GM04504 (cell line): ENCODE measurements around the gene NAALADL2.
"Not testable (repeated sequence)": the region's sequence is repeated elsewhere in the genome, so short reads cannot be mapped to it uniquely, and the experiment has no call there.

Source experiments
- DNase-seq: peaks from one replicate; pipeline ENCODE4 v3.0.0-alpha.2; 2012; ENCODE audit warnings: low read depth

NAALADL2 gene

DNA sequence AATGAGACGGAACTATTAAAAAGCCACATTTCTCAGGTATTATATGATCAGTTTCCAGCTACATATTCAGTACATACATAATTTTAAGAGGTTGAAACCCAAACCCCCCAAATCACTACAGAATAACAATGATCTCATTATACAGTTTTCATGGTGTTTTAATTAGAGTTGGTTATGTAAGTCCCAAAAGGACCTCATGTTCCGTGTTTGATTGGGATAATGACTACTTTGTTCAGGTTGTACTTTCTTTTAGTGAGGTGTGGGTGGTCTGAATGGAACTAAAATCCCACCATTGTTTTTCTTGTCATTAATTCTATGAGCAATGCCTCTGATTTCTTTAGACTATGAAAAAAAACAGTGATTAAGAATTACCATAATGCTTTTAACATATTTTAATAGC lies 905.6 kb downstream of the NAALADL2 start:
- DNase-seq = no peak

- no peak for DNase-seq
Measured at GRCh38 chr3:175770426-175770825, 911.3 kb downstream of the NAALADL2 start.

DNA sequence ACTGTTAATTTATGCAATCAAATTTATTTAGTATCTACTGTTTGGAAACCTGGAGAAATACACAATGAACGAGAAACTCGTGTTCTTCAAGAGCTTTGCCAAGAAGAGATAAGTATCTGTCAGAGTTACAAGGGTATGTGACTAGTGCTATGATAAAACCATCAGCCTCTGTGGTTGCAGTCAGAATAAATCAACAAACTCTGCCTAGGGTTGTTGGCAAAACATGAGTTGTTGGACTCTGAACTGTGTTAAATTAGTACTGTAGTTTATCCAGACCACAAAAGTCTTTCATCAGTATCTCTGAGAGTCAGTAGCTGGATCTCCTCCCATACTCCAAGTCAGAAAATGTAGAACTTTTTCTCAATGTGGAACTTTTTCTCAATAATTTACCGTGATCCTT lies 918.4 kb downstream of the NAALADL2 start:
- DNase-seq = peak; percentile 54

GRCh38 chr3:175777965-175778364 lies 918.8 kb downstream of the NAALADL2 start:
- DNase-seq = no peak

DNA sequence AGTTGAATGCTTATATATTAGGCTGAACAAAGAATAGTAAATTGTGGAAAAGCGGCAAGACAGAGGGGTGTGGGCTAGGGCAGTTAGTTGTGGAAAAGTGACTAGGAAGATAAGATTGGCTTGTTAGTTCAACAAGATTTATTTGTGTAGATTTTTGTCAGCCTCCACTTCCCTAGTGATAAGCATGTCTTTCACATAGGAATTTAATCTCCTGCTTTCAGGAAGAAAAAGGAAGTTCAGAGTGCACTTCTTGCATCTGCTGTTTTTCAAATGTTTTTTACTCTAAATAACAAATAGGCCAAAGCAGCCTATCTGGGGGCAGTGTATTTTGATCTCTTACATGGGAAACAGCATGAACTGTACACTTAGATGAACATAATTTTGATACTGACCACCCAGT lies 919.9 kb downstream of the NAALADL2 start:
- DNase-seq = no peak

- DNase-seq = not testable (repeated sequence)
Measured at GRCh38 chr3:175787109-175787508, 928.0 kb downstream of the NAALADL2 start.

DNA sequence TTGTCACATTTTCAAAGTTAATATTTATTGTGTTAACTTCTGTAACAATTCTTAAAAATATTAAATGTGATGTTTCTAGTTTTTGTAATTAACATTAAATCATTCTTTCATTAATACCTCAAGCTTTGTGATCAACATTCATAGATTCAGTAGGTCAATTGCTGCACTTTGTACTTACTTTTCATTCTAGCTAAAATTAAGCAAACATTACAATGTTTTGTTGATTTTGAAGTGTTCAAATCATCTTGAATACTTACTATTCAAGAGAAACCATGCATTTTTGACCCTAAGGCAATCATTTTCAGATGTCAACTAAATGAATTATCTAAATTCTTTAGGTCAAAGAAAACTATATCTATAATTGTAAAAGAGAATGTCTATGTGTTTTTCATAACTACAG lies 933.1 kb downstream of the NAALADL2 start:
- no peak for DNase-seq

GRCh38 chr3:175798326-175798725 lies 939.2 kb downstream of the NAALADL2 start:
- no peak for DNase-seq

GRCh38 chr3:175805825-175806224 lies 946.7 kb downstream of the NAALADL2 start:
- no peak for DNase-seq

GRCh38 chr3:175807175-175807574 lies 948.0 kb downstream of the NAALADL2 start:
- no peak for DNase-seq

DNA sequence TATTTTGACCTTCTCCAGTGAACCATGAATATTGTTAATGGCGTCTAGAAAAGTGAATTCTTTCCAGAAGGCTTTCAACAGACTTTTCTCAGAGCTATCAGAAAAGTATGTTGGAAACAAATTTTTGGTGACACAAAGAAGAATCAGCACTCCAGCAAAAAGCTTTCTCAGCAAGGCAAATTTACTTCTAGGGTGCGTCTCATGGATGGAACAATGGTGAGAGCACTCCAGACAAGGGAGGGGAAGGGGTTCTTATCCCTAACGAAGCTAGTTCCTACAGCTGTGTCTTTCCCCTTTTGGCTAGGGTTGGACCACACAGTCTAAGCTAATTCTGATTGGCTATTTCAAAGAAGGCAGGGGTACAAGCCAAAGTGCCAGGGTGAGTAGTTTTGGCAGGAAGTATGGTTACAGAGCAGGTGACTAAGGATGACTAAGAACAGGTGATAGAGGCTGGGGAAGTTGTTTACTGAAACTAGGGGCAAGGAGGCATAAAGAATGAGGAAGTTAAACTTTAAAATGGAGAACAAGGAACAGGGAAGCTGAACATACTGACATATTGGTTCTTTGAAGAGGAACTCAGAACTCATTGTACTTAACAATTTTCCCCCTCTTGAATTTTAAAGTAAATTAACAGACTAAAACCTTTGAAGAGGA lies 959.8 kb downstream of the NAALADL2 start:
- no peak for DNase-seq

GRCh38 chr3:175822766-175823491 lies 963.8 kb downstream of the NAALADL2 start:
- DNase-seq = not testable (repeated sequence)

DNA sequence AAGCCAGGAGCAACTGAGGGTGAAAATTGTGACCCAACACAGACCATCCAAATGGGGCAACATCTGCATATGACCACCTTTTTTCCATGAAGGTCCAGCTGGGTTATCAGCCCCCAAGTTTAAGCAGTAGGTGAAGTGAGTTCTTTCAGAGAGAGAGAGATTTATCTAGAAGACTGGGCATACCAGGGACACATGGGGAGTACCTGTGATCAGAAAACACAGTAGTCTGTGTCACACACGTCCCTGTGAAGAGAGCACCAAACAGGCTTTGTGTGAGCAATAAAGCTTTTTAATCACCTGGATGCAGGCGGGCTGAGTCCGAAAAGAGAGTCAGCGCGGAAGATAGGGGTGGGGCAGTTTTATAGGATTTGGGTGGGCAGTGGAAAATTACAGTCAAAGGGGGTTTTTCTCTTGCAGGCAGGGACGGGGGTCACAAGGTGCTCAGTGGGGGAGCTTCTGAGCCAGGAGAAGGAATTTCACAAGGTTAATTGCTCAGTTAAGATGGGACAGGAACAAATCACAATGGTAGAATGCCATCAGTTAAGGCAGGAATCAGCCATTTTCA lies 966.0 kb downstream of the NAALADL2 start:
- not testable (repeated sequence) for DNase-seq

- DNase-seq = no peak
Measured at GRCh38 chr3:175826759-175827158, 967.6 kb downstream of the NAALADL2 start.

DNA sequence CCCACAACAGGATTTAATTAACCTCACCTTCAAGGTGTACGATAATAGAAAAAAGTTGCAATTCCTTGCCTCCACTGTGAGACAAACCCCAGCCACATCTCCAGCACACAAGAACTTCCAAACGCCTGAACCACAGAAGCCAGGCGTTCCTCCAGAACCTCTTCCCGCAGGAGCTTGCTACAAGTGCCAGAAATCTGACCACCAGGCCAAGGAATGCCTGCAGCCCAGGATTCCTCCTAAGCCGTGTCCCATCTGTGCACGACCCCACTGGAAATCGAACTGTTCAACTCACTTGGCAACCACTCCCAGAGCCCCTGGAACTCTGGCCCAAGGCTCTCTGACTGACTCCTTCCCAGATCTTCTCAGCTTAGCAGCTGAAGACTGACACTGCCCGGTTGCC lies 970.7 kb downstream of the NAALADL2 start:
- DNase-seq = not testable (repeated sequence)

DNA sequence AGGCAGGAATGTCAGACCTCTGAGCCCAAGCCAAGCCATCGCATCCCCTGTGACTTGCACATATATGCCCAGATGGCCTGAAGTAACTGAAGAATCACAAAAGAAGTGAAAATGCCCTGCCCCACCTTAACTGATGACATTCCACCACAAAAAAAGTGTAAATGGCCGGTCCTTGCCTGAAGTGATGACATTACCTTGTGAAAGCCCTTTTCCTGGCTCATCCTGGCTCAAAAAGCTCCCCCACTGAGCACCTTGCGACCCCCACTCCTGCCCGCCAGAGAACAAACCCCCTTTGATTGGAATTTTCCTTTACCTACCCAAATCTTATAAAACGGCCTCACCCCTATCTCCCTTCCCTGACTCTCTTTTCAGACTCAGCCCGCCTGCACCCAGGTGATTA lies 976.6 kb downstream of the NAALADL2 start:
- DNase-seq = not testable (repeated sequence)

DNA sequence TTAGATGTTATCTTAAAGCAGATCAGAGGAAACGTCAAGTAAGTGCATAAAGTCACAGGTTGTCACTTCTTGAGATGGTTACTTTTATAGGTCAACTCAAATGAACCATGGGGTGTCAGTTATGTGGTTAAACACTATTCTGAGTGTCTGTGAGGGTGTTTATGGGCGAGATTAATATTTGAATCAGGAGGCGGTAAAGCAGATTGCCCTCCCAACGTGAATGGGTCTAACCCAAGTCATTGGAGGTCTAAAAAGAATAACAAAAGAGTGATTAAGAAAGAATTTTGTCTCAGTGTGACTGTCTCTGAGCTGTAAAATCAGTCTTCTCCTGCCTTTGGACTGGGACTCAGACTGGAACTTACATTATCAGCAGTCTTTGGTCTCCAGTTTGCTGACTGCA lies 977.5 kb downstream of the NAALADL2 start:
- DNase-seq = no peak

GRCh38 chr3:175837962-175838361 lies 978.8 kb downstream of the NAALADL2 start:
- DNase-seq = no peak

DNA sequence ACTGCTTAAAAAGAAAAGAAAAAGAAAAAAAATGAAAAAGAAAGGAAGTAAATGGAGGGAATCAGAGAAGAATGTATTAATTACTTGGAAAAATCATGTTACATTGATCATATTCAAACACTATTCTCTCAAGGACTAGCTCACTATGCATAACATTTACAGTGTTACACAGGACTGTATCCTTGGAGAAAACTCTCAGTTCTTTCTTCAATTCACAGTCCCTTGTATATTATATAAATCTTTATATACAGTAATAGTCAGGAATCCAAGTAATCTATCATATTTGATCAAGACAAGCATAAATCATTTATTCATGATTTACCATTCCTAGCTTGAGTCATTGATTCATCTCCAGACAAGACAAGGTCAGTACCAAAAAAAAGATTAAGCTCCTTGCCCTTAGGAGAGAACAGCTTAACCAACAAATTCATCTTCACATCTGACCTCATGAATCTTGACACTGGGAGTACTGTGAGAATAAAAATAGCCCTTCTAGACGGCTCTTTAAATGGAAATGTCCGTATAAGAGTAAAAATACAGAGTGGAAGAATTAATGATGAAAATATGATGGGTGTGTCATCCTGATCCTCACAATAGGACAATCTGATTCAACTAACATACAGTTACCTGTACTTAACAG lies 980.4 kb downstream of the NAALADL2 start:
- DNase-seq = no peak

- DNase-seq = no peak
Measured at GRCh38 chr3:175851541-175851940, 992.4 kb downstream of the NAALADL2 start.

DNA sequence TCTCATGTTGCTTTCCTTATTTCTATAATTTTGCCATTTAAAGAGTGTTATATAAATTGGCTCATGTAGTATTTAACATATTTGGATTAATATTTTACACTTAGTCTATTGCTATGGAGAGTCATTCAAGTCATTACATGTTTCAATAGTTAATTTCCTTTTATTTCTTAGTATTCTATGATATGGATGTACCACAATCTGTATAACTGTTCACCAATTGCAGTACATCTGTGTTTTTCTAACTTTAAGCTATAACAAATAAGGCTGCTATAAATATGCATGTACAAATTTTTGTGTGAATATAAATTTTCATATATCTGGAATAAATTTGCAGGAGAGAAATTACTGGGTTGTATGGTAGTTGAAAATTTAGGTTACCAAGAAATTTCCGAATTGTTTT lies 993.4 kb downstream of the NAALADL2 start:
- DNase-seq = no peak

DNA sequence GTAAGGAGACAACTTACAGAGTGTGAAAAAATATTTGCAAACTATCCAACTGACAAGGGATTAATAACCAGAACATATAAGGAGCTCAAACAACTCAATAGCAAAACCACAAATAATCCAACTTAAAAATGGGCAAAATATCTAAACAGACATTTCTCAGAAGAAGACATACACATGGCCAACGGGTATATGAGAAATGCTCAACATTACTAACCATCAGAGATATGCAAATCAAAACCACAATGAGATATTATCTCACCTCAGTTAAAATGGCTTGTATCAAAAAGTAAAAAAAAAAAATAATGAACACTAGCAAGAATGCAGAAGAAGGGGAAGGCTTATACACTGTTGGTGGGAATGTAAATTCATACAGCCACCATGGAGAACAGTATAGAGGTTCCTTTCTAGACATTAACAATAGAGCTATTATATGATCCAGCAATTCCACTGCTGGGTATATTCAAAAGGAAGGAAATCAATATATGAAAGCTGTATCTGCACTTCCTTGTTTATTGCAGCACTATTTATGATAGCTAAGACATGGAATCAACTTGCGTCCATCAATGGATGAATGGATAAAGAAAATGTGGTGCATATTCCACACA lies 998.6 kb downstream of the NAALADL2 start:
- DNase-seq = no peak
